NT2/D1 (cell line): Measurements from ENCODE around the gene USF1.

Experiments
- SUZ12 ChIP-seq: IDR thresholded peaks from 2 replicates; pipeline ENCODE4 v1.6.1; 2011; ENCODE audit not compliant: insufficient read length, insufficient read depth; ENCODE audit errors: extremely low read depth
- YY1 ChIP-seq: IDR thresholded peaks from 2 replicates; pipeline ENCODE4 v1.6.1; 2011; ENCODE audit not compliant: insufficient read length, insufficient read depth
- ZNF274 ChIP-seq: IDR thresholded peaks from 2 replicates; pipeline ENCODE4 v1.6.1; 2011; ENCODE audit warnings: mild to moderate bottlenecking, low read depth, low read length

GRCh38 chr1:161013131-161013487 lies 32.7 kb downstream of the USF1 start:
- no peak for TF ChIP-seq YY1
- TF ChIP-seq ZNF274: no peak
- no peak for TF ChIP-seq SUZ12
